Loucy (cell line): Measurements from ENCODE around the gene RNU6-9.

Source experiments
- H2AFZ ChIP-seq: fragments of 200-600 bp; sonication (generic); 2 replicates; pipeline ENCODE4 v1.6.0; 2016; ENCODE audit warnings: antibody characterized with exemption, mild to moderate bottlenecking, low read length, moderate library complexity
- H3F3A ChIP-seq: fragments of 200-600 bp; 2 replicates; pipeline ENCODE4 v1.6.0; 2016; ENCODE audit warnings: antibody characterized with exemption, low read depth, mild to moderate bottlenecking
- H3K27me3 ChIP-seq: fragments of 200-600 bp; sonication (generic); 2 replicates; pipeline ENCODE4 v1.6.1; 2014; ENCODE audit warnings: low read length, mild to moderate bottlenecking; ENCODE audit not compliant: insufficient read depth, poor library complexity, severe bottlenecking
- H3K36me3 ChIP-seq: fragments of 200-600 bp; sonication (generic); 2 replicates; pipeline ENCODE4 v1.6.1; 2016; ENCODE audit warnings: low read length; ENCODE audit not compliant: insufficient read depth
- H3K4me1 ChIP-seq: fragments of 200-600 bp; sonication (generic); 2 replicates; pipeline ENCODE4 v1.5.1; 2014; ENCODE audit warnings: low read length, mild to moderate bottlenecking; ENCODE audit not compliant: insufficient read depth, poor library complexity, severe bottlenecking
- H3K4me2 ChIP-seq: fragments of 200-600 bp; sonication (generic); 2 replicates; pipeline ENCODE4 v1.6.0; 2014; ENCODE audit warnings: antibody characterized with exemption, low read length, low read depth, mild to moderate bottlenecking; ENCODE audit not compliant: poor library complexity, severe bottlenecking
- H3K4me3 ChIP-seq: fragments of 200-600 bp; sonication (generic); 2 replicates; pipeline ENCODE4 v1.5.1; 2014; ENCODE audit warnings: low read length, mild to moderate bottlenecking, mixed read lengths; ENCODE audit not compliant: poor library complexity, severe bottlenecking
- H3K79me2 ChIP-seq: fragments of 200-600 bp; sonication (generic); 2 replicates; pipeline ENCODE4 v1.6.1; 2014; ENCODE audit warnings: low read length; ENCODE audit not compliant: insufficient read depth
- H3K9ac ChIP-seq: fragments of 200-600 bp; sonication (generic); 2 replicates; pipeline ENCODE4 v1.6.0; 2014; ENCODE audit warnings: mild to moderate bottlenecking, low read depth, low read length, moderate library complexity; ENCODE audit not compliant: poor library complexity, severe bottlenecking
- H3K9me2 ChIP-seq: fragments of 200-600 bp; sonication (generic); replicated peaks from 2 replicates; pipeline ENCODE4 v1.6.1; 2016; ENCODE audit warnings: low read depth, low read length, mixed read lengths
- H3K9me3 ChIP-seq: fragments of 200-600 bp; sonication (generic); 2 replicates; pipeline ENCODE4 v1.6.1; 2014; ENCODE audit warnings: mild to moderate bottlenecking, antibody characterized with exemption, low read length, low read depth; ENCODE audit not compliant: insufficient read depth
- H4K20me1 ChIP-seq: fragments of 200-600 bp; sonication (generic); 2 replicates; pipeline ENCODE4 v1.6.0; 2014; ENCODE audit warnings: antibody characterized with exemption, low read length, mild to moderate bottlenecking; ENCODE audit not compliant: insufficient read depth, poor library complexity, severe bottlenecking
- EZH2phosphoT487 ChIP-seq: fragments of 200-600 bp; IDR thresholded peaks from 2 replicates; pipeline ENCODE4 v1.6.1; 2018; ENCODE audit warnings: antibody characterized with exemption, mild to moderate bottlenecking, moderate library complexity, borderline replicate concordance
- TF ChIP-seq, protein P1 (sequence below): fragments of 200-600 bp; sonication (generic); conservative IDR thresholded peaks from 2 replicates; pipeline ENCODE4 v1.5.1; 2014; ENCODE audit warnings: mild to moderate bottlenecking, antibody characterized with exemption, low read length

Gene RNU6-9

DNA sequence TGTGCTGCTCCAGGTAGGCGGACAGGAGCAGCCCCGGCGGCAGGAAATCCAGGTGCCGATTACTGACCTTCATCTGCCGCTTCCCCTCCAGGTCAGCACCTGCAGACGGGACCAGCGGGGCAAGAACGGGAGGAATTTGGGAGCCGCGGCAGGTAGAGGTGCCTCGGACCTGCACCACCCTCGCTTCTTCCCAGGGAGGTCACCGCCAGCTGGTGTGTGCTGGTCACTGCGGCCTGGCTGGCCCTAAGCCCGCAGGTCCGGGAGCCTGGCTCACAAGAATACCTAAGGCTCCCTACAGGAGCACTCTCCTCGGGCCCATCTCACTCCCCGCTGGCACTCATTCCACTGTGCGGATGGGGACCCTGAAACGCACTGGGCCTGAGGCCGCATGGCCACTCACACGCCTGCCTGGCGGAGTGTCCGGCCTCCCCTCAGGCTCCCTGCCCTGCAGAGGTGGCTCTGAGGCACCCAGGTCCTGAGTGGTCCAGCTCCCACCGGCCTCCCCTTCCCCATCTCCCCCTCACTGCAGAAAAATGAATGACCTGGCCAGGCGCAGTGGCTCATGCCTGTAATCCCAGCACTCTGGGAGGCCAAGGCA, 4.3 kb downstream of the RNU6-9 start:
- H3K4me3 ChIP-seq = no peak overlapping the region
- H3K9me2 ChIP-seq = no peaks in the 10 kb centered on the region
- no peaks in the 10 kb centered on the region for H3K27me3 ChIP-seq
- no peaks in the 10 kb centered on the region for H3F3A ChIP-seq
- peaks cover under 1% of the 10 kb centered on the region; the same call in 1 of the 2 replicates for H3K79me2 ChIP-seq
- no peak overlapping the region for H2AFZ ChIP-seq
- H3K9me3 ChIP-seq = no peaks in the 10 kb centered on the region
- H3K4me1 ChIP-seq = no peaks in the 10 kb centered on the region
- TF ChIP-seq, protein P1, sequence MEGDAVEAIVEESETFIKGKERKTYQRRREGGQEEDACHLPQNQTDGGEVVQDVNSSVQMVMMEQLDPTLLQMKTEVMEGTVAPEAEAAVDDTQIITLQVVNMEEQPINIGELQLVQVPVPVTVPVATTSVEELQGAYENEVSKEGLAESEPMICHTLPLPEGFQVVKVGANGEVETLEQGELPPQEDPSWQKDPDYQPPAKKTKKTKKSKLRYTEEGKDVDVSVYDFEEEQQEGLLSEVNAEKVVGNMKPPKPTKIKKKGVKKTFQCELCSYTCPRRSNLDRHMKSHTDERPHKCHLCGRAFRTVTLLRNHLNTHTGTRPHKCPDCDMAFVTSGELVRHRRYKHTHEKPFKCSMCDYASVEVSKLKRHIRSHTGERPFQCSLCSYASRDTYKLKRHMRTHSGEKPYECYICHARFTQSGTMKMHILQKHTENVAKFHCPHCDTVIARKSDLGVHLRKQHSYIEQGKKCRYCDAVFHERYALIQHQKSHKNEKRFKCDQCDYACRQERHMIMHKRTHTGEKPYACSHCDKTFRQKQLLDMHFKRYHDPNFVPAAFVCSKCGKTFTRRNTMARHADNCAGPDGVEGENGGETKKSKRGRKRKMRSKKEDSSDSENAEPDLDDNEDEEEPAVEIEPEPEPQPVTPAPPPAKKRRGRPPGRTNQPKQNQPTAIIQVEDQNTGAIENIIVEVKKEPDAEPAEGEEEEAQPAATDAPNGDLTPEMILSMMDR = no peak
- TF ChIP-seq EZH2phosphoT487 = no peak
- H3K36me3 ChIP-seq = no peaks in the 10 kb centered on the region
- H3K9ac ChIP-seq = no peak overlapping the region
- H4K20me1 ChIP-seq = peaks cover 3% of the 10 kb centered on the region
- no peak overlapping the region for H3K4me2 ChIP-seq

DNA sequence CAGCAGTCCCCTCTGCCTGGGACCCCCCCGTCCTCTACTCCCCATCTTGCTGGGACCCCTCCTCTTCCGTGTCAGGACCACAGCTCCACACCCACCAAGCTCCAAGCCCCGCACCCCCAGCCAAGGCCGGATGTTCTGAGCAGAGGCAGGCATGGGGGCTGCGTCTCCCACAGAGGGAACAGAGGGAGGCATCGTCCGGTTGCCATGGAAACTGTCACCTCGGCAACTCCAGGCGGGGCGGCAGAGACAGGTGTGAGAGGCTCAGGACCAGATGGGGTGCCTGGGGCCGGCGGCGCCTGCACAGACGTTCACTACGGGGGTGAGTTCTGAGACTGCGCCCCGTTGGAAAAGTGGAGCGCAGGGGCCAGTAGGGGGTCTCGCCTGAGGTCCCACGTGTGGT, 5.4 kb downstream of the RNU6-9 start:
- TF ChIP-seq, protein P1 = no peak
- no peak for TF ChIP-seq EZH2phosphoT487
- no peaks in the 10 kb centered on the region for H3K27me3 ChIP-seq
- no peak overlapping the region for H3K4me2 ChIP-seq
- no peaks in the 10 kb centered on the region for H3K4me1 ChIP-seq
- H3K79me2 ChIP-seq = no peaks in the 10 kb centered on the region
- no peaks in the 10 kb centered on the region for H3K9me3 ChIP-seq
- H3K9ac ChIP-seq = no peak overlapping the region
- peaks cover 3% of the 10 kb centered on the region for H4K20me1 ChIP-seq
- H3K36me3 ChIP-seq = no peaks in the 10 kb centered on the region
- no peak overlapping the region for H3K4me3 ChIP-seq
- H3K9me2 ChIP-seq = no peaks in the 10 kb centered on the region
- no peak overlapping the region for H2AFZ ChIP-seq
- no peaks in the 10 kb centered on the region for H3F3A ChIP-seq

DNA sequence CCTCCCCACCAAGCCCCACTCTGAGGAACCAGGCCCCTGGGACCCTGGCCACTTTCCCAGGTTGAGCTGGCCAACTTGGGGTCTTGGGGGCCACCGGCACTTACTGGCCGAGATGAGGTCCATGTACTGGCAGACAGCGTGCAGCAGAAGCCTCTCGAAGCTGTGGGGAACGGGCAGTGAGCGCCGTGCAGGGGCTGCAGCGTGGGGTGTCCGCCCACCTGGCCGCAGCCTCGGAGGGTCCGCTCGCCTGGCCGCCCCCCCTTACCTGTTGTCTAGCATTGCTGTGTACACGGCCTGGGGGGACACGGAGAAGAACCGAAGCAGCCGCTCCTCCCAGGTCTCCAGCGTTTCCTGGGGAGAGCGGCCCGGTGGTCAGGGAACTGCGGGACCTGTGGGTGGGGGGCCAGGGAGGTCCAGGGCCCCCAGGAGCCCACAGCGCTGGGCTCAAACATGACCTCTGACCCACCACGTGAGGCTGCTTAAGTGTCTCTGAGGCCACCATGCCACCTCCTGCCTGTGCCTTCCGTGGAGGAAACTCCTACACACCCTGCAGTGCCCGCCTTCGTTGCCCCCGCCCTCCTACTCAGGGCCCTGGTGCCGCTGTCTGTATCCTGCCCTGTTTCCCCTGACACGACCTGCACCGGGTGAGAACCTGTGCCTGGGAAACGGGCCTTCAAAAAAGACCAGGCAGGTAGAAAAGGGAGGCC, 6.2 kb downstream of the RNU6-9 start:
- no peak overlapping the region for H3K9ac ChIP-seq
- H3K79me2 ChIP-seq = no peaks in the 10 kb centered on the region
- no peaks in the 10 kb centered on the region for H3F3A ChIP-seq
- H3K4me2 ChIP-seq = no peak overlapping the region
- TF ChIP-seq EZH2phosphoT487 = no peak
- TF ChIP-seq, protein P1 = no peak
- H3K9me2 ChIP-seq = no peaks in the 10 kb centered on the region
- no peak overlapping the region for H2AFZ ChIP-seq
- H3K36me3 ChIP-seq = no peaks in the 10 kb centered on the region
- H4K20me1 ChIP-seq = peaks cover 3% of the 10 kb centered on the region
- H3K27me3 ChIP-seq = no peaks in the 10 kb centered on the region
- H3K4me1 ChIP-seq = no peaks in the 10 kb centered on the region
- H3K4me3 ChIP-seq = no peak overlapping the region
- H3K9me3 ChIP-seq = no peaks in the 10 kb centered on the region
